IPS-18a (cell line): ENCODE measurements around the gene PPP2R3A.

Experiments used
- H3K27ac ChIP-seq: one replicate; pipeline ENCODE4 v1.5.1; 2013; ENCODE audit warnings: low read length
- H3K27me3 ChIP-seq: one replicate; pipeline ENCODE4 v1.6.1; 2013; ENCODE audit warnings: mild to moderate bottlenecking, low read length; ENCODE audit not compliant: control insufficient read depth, insufficient read depth
- H3K36me3 ChIP-seq: one replicate; pipeline ENCODE4 v1.6.1; 2013; ENCODE audit warnings: low read depth, low read length; ENCODE audit not compliant: control insufficient read depth
- H3K4me1 ChIP-seq: one replicate; pipeline ENCODE4 v1.6.1; 2013; ENCODE audit warnings: low read depth, low read length; ENCODE audit not compliant: control insufficient read depth
- H3K4me3 ChIP-seq: one replicate; pipeline ENCODE4 v1.5.1; 2013; ENCODE audit warnings: low read length
- H3K9ac ChIP-seq: one replicate; pipeline ENCODE4 v1.6.1; 2013; ENCODE audit warnings: mild to moderate bottlenecking, low read length, moderate library complexity
- H3K9me3 ChIP-seq: one replicate; pipeline ENCODE4 v1.6.1; 2013; ENCODE audit warnings: low read depth, low read length; ENCODE audit not compliant: control insufficient read depth

PPP2R3A gene

DNA sequence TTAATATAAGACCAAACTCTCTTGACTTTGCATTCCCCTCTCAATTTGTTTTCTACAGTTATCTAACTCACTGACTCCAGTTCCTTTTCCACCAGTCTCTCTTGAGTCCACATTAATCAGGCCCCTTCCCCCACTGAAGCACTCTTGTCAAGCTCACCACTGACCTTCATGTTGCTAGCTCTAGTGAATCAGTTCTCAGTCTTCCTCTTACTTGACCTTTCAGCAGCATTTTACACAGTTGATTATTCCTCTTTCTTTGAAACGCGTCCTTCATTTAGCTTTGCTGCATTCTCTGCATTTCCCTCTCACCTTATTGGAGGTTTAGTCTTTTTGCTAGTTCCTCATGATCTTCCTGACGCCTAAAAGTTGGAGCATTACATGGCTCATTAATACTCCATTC, 8.3 kb downstream of the PPP2R3A start:
- H3K27me3 ChIP-seq = no peaks in the 10 kb centered on the region
- peaks cover 16% of the 10 kb centered on the region for H3K4me1 ChIP-seq
- no peak overlapping the region for H3K27ac ChIP-seq
- no peaks in the 10 kb centered on the region for H3K9me3 ChIP-seq
- H3K4me3 ChIP-seq = no peak overlapping the region
- no peaks in the 10 kb centered on the region for H3K36me3 ChIP-seq
- H3K9ac ChIP-seq = no peak overlapping the region

DNA sequence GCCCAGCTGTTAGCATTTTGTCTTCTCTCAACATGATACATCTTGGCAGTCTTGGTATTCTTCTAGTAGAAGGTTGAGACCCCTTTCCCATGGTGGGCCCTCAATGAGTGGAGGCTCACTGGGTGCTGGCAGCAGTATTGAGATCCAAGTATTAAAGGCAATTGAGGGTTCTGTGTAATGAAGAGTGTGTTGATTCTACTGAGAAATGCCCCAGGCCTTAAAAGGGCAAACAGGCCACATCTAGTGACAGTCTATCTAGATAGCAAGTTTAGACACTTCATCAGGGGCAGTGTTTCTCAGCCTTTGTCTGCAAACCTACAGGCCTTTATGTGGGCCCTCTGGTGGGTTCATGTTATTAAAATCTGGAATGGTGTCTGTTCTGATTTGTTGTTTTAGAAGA, 9.5 kb downstream of the PPP2R3A start:
- H3K4me3 ChIP-seq = no peak overlapping the region
- H3K9ac ChIP-seq = no peak overlapping the region
- no peaks in the 10 kb centered on the region for H3K27me3 ChIP-seq
- no peaks in the 10 kb centered on the region for H3K36me3 ChIP-seq
- H3K9me3 ChIP-seq = no peaks in the 10 kb centered on the region
- no peak overlapping the region for H3K27ac ChIP-seq
- peaks cover 16% of the 10 kb centered on the region for H3K4me1 ChIP-seq

DNA sequence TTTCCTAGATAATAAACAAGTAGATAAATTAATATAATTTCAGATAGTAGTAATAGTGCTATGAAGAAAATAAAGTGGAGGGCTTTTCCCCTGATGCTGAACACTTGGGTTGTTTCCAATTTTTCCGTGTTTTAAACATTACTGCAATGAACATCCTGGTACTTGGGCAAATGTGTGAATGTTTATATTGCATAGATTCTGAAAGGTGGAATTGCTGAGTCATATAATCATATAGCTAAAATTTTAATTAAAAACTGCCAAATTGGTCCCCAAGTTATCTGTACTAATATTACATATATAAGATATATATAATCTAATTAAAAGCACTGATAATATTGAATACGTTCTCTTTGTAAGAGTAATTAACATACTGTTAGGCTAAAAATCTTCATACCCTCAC, 10.0 kb downstream of the PPP2R3A start:
- H3K27ac ChIP-seq = no peak overlapping the region

DNA sequence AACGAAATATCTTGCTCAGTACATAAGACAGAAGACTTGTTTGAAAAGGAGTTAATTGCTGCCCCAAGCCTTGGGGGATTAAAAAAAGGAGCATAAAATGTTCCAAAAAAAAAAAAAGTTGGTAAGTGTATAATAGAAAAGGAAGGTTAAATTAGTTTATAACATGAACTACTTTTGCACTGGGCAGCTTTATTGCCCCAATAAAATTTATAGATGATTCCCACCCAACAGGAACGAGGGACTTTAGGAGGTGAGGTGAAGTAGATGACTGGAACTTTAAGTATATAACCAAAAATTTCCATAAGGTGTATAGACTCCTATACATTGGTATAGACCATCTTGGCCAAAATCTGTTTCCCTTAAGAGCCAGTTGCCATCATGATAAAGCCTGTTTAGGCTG, 14.8 kb downstream of the PPP2R3A start:
- H3K9ac ChIP-seq = no peak overlapping the region
- no peaks in the 10 kb centered on the region for H3K27me3 ChIP-seq
- H3K36me3 ChIP-seq = no peaks in the 10 kb centered on the region

More for the DNA sequence above, 10.0 kb downstream of the PPP2R3A start:
- Histone ChIP-seq H3K9me3 (no peaks in the 10 kb centered on the region), H3K4me1 (peaks cover 16% of the 10 kb centered on the region), H3K9ac (no peak overlapping the region), H3K4me3 (no peak overlapping the region), H3K27me3 (no peaks in the 10 kb centered on the region), H3K36me3 (no peaks in the 10 kb centered on the region)

DNA sequence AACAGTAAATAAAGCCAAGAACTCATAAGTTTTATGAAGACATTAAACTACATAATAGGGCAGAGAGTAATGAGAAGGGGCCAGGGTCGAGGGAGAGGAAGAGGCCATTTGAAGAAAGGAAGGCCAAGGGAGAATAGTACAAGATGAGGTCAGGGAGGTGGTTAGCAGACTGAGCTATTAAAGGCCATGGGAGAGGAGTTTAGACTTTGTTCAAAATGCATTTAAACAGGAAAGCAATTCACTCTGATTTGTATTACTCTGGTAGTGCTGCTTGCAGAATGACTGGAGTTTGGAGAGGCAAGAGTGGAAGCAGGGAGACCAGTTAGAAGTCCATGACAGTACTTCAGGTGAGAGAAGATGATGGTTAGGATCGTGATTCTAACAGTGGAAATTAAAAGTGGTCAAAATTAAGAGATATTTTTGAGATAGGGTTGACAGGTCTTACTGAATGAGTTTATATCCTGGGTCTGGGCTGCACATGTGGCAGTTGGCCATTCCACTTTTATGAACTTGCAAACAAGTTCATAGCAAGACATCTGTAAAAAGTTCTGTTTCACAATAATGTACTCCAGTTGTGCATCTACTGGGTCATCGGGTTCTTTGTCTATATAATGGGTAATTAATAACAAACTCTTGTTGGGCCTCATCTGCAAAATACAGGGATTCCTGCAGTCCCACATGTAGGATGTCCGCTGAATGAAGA, 16.3 kb downstream of the PPP2R3A start:
- H3K9me3 ChIP-seq = no peaks in the 10 kb centered on the region
- H3K4me1 ChIP-seq = no peaks in the 10 kb centered on the region
- no peaks in the 10 kb centered on the region for H3K27me3 ChIP-seq
- no peaks in the 10 kb centered on the region for H3K36me3 ChIP-seq
- H3K27ac ChIP-seq = no peak overlapping the region
- no peak overlapping the region for H3K9ac ChIP-seq
- no peak overlapping the region for H3K4me3 ChIP-seq

More for the DNA sequence above, 14.8 kb downstream of the PPP2R3A start:
- Histone ChIP-seq H3K4me1 (no peaks in the 10 kb centered on the region), H3K27ac (no peak overlapping the region), H3K4me3 (no peak overlapping the region), H3K9me3 (no peaks in the 10 kb centered on the region)

DNA sequence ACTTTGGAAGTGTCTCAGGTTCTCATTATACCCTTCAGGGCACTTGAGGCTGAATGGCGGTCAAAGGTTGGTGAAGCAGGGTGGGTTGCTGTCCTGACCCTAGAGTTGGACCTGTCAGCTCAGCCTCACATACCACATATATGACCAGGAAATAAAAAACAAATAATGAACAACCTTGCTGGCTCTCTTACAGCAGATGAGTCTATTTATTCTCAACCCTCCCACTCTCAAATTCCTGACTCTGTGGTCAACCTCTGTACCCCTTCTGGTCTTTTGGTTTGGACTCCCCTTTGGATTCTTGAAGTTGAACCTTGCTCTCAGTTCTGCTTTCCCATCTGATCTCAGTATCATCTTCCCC, 16.9 kb downstream of the PPP2R3A start:
- no peak overlapping the region for H3K4me3 ChIP-seq
- no peaks in the 10 kb centered on the region for H3K9me3 ChIP-seq
- no peaks in the 10 kb centered on the region for H3K27me3 ChIP-seq
- no peaks in the 10 kb centered on the region for H3K36me3 ChIP-seq
- no peaks in the 10 kb centered on the region for H3K4me1 ChIP-seq
- no peak overlapping the region for H3K9ac ChIP-seq
- no peak overlapping the region for H3K27ac ChIP-seq

DNA sequence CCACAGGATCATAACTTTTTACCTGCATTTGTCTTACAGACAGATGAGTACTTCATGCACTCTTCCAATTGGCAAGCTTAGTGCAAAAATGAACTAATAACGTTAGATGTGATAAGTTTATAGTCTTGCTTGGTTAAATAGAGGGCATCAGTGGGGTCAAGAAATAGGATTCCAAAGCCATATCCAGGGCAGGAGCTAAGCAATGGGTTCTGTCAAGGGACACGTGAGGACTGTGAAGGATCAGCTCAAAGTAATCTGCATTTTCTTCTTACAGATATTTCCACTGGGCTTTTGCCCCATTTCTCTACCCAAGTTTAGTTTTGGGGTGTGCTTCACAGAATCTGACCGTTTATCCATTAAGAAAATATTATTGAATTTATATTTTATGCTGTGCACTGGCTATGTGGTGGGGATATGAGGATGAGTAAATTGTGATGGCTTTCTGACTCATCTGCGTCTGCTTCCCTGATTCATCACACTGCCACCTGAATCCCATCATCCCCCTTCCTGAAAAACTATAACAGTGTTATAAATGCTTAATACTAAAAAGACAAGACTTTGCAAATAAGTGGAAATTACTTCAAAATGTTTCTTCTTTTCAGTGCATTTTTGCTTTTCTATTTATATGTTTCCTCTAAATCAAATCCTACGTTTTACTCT, 17.5 kb downstream of the PPP2R3A start:
- no peaks in the 10 kb centered on the region for H3K27me3 ChIP-seq
- H3K27ac ChIP-seq = no peak overlapping the region
- H3K36me3 ChIP-seq = no peaks in the 10 kb centered on the region
- H3K9me3 ChIP-seq = no peaks in the 10 kb centered on the region
- no peak overlapping the region for H3K4me3 ChIP-seq
- H3K9ac ChIP-seq = no peak overlapping the region
- no peaks in the 10 kb centered on the region for H3K4me1 ChIP-seq

DNA sequence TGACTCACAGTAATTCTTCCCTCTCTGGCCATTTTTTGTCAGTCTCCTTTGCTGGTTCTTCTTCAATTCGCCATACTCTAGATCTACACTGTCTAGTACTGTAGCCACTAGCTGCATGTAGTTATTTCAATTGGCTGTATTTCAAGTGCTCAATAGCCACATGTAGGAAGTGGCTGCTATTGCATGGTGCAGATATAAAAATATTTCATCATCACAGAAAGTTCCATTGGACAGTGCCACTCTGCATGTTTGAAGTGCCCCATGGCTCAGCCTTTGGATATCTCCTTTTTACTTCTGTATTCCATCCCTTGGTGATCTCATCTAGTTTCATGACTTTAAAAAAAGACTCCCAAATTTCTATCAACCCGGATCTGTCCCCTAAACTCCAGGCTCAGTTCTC, 22.1 kb downstream of the PPP2R3A start:
- Histone ChIP-seq H3K36me3 (no peaks in the 10 kb centered on the region), H3K4me3 (no peak overlapping the region), H3K27ac (no peak overlapping the region), H3K9ac (no peak overlapping the region), H3K4me1 (no peaks in the 10 kb centered on the region), H3K9me3 (no peaks in the 10 kb centered on the region), H3K27me3 (no peaks in the 10 kb centered on the region)

DNA sequence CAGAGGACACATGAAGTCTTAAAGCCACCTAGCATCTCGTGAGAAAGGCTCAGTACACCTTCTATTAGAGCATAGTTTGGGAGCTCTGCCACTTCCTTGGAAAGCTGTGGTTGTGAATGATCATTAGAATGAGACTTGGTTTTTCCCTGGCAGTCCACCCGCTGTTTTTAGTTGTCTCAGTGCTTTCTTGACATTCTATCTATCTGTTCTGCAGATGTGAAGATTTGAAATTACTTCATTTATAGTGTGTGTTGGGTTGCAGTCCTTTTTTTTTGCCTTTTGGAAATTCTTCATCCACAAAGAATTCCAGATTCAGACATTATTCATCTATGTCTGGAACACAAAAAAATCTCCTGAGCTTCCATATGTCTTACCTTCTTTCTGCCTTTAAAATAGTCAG, 23.7 kb downstream of the PPP2R3A start:
- H3K9ac ChIP-seq = no peak overlapping the region
- no peaks in the 10 kb centered on the region for H3K27me3 ChIP-seq
- no peak overlapping the region for H3K4me3 ChIP-seq
- H3K4me1 ChIP-seq = no peaks in the 10 kb centered on the region
- H3K9me3 ChIP-seq = no peaks in the 10 kb centered on the region
- H3K36me3 ChIP-seq = no peaks in the 10 kb centered on the region
- no peak overlapping the region for H3K27ac ChIP-seq

DNA sequence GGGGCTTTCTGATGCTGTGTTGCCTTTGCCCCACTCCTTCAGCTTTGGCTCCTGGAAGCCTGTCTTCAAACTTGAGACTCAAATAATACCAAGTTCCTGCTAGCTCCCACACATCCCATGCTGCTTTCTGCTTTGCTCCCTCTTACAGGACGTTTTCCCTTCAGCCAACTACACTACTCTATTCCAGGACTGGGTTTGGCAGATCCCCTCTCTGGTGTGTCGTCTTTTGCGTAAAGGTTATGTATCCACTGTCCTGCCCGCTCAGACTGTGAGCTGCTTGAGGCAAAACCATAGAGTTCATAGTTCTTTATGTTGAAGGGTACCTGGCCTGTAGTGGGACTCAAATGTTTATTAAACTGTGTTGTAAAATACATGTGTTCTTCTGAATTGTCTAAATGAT, 25.4 kb downstream of the PPP2R3A start:
- Histone ChIP-seq H3K4me1 (peaks cover 3% of the 10 kb centered on the region), H3K36me3 (no peaks in the 10 kb centered on the region), H3K27me3 (no peaks in the 10 kb centered on the region), H3K9me3 (no peaks in the 10 kb centered on the region), H3K9ac (no peak overlapping the region), H3K4me3 (no peak overlapping the region), H3K27ac (no peak overlapping the region)

DNA sequence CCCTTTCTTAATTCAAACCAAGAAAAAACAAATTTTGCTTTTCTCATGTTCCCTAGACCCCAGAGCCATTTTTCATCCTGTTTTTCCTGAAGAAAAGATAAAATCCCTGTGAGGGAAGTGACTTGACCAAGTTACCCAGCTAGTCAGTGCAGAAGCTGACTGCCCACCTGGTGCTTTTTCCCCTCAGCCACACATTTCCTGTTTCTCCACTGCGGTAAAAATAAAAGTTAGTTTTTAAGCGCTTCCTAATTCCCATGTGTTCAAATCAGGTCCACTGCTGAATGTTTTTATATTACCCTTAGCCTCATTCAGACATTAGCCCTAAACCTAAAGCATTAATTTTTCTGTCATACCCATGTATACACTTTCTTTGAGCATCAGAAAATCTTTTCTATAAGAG, 26.1 kb downstream of the PPP2R3A start:
- Histone ChIP-seq H3K36me3 (no peaks in the 10 kb centered on the region), H3K9ac (no peak overlapping the region), H3K4me1 (peaks cover 3% of the 10 kb centered on the region), H3K9me3 (no peaks in the 10 kb centered on the region), H3K27ac (no peak overlapping the region), H3K27me3 (no peaks in the 10 kb centered on the region), H3K4me3 (no peak overlapping the region)

DNA sequence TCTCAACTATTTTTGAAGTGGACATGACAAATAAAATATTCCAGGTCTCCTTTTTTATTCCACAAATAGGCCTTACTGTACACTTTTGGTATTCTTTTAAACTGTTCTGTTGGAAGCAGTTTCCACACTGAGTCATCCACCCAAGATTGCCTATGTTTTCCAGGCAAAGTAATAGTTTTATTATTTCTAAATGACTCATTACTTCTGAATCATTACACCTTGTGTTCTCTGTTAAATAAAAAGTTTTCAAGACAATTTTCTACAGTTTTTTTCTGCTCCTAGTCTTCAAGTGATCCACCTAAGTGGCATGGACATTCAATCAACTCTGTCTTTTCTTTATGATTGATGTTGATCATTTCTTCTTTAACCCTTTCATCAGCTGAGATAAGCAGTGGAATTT, 26.5 kb downstream of the PPP2R3A start:
- Histone ChIP-seq H3K4me3 (no peak overlapping the region), H3K36me3 (no peaks in the 10 kb centered on the region), H3K4me1 (peaks cover 5% of the 10 kb centered on the region), H3K9me3 (no peaks in the 10 kb centered on the region), H3K27ac (no peak overlapping the region), H3K9ac (no peak overlapping the region), H3K27me3 (no peaks in the 10 kb centered on the region)
